ENCODE measurements around the gene CAP2.
A peak's percentile ranks its signal among the peaks of the same experiment; 100 is the strongest.

Gene CAP2

GRCh38 chr6:17392978-17393891 is at the start of gene CAP2:
TSS of gene CAP2 (plus strand) at chr6:17393595. CDS start at chr6:17421556, 27,961 bp downstream.
- DNase-seq (ENCODE audit: low spot score): peak; percentile 86

GRCh38 chr6:17347012-17347411 is 46.4 kb upstream of the CAP2 start:
- DNase-seq (ENCODE audit: low spot score): no peak

GRCh38 chr6:17349427-17349826 is 44.0 kb upstream of the CAP2 start:
- DNase-seq (ENCODE audit: low spot score): no peak

DNA sequence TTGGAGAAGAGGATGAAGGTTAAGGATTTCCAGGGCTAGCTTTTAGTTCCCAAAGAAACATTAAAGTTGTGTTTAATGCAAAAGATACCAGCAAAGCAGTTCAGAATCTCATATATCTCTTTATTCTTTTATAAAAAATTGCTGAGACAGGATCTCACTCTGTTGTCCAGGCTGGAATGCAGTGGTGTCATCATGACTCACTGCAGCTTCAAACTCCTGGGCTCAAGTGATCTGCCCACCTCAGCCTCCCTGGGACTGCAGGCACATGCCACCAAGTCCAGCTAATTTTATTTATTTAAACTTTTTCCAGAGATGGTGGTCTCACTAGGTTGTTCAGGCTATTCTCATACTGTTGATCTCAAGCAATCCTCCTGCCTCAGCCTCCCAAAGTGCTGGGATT is 41.1 kb upstream of the CAP2 start:
- no peak for DNase-seq (ENCODE audit: low spot score)

DNA sequence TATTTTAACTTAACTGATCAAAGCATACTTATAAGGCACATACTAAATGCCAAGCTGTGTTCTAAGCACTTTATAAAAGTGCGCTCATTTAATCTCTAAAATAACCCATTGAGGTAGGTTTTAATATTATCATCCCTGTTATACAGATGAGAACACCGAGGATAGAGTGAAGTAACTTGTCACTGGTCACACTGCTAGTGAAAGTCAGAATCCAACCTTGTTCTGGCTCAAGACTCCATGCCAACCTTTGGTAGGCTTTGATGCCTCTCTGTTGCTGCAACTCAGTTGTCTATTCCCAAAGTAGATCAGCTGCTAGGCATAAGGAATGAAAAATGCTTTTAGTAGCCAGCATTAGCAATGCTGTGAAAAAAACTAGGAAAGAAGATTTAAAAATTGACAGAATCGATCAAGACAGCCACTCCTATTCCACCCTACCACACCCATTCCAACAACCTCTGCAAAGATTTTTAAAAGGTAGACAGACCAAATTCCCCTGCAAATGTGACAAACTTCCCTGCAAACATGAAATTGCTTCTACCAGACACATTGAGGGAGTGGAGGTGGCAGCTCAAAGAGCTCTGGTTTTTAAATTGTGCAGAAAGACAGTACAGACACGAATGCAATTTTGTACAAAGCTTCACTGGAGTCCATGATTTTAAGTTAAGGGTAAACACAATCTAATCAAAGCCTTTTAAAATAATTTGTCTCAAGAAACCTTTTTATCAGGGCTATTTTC is 39.8 kb upstream of the CAP2 start:
- no peak for DNase-seq (ENCODE audit: low spot score)

DNA sequence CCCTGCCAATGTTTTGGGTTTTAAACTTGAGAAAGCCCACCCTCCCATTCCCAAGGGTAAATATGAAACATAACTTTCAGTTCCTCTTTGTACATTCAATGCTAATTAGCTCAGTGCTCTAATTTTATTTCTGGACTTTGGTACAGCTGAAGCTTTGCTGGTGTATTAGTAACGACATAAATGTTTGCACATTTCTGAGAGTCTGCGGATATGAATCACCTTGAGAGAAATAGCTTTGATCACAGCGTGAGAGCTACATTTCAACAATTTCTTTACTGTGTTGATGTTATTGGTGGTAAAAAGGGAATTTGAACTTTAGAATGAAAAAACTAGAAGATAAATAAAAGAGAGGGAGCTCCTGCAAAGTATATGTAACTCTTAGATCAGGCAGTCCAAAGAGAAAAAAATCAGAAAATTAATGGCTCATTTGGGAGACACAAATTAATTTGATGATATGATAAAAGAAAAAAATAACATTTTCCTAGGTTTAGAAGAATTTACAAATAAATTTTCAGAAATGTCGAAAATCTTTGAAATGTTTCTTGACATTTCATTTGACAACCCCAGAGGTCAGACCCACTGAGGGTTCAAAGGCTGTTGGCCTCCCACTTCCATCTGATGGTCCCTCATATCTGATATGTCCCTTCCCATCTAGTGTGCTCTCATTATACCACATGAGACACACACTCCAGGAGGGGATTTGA is 38.5 kb upstream of the CAP2 start:
- no peak for DNase-seq (ENCODE audit: low spot score)

- DNase-seq (ENCODE audit: low spot score): no peak
Measured at GRCh38 chr6:17355404-17355774, 38.0 kb upstream of the CAP2 start.

- no peak for DNase-seq (ENCODE audit: low spot score)
Measured at GRCh38 chr6:17358515-17358914, 34.9 kb upstream of the CAP2 start.

GRCh38 chr6:17360564-17360963 is 32.8 kb upstream of the CAP2 start:
- DNase-seq (ENCODE audit: low spot score): no peak

DNA sequence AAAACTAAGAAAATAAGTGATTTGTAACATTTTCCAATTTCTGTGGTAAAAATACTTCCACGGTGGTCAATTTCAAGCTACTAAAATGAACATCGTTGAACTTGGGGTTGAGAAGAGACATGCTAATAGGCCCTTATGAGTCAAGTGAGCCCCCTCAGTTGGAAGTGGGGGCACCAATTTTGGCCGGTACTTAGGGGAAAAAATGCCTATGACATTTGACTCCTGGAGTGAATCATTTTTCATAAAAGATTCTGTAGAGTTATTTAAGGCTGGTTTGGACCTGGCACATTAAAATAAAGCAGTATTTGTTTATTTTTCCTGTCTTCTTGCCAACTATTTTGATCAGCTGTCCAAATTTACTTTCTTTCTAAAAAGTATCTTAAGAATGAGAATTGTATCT is 32.4 kb upstream of the CAP2 start:
- no peak for DNase-seq (ENCODE audit: low spot score)

GRCh38 chr6:17365961-17366360 is 27.4 kb upstream of the CAP2 start:
- DNase-seq (ENCODE audit: low spot score): no peak

- no peak for DNase-seq (ENCODE audit: low spot score)
Measured at GRCh38 chr6:17367868-17368267, 25.5 kb upstream of the CAP2 start.

DNA sequence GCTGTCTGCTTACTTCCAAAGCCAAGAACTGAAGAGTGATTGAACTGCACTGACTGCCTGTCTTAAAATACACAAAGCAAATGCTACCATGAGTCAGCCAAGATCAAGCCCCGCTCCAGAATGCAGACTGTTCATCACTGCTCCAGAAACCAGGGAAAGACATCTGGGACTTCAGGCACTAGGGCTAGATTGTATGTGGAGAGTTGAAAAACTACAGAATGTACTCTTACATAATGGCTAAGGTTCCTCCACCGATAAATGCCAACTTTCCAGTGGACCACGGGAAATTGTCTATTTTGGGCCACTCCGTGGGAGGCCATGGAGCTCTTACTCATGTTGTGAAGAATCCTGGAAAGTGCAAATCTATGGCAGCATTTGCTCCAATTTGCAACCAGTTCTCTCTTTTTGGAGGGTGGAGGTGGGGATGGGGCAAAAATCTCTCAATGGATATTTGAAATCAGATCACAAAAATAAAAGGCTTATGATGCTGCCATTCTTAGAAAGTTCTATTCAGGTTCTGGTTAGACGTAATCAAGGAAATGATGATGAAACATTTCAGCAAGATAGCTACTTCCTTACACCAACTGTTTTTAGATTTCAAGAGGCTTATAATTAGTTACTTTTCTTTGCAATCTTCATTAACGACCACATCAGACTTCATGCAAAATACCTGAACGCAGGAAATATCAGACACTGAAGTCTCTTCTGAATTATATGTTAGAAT is 11.8 kb upstream of the CAP2 start:
- no peak for DNase-seq (ENCODE audit: low spot score)

DNA sequence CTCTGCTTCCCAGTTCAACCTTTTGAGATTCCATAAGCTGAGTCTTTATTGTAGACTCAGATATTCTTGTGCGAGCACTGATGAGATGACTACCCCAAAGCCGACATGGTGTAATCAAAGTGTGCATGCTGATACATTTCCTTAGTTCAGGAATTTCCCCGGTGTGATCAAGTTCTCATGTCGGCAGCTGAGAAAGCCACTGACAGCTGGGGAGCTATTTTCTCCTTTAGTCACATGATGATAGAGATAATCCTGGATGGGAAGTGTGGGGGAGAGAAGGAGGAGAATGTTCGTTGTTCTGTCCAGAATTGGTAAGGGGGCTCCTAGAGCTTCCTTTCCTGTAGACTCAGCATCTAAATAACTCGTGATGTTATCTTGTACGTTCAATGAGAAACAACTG is 7.7 kb upstream of the CAP2 start:
- no peak for DNase-seq (ENCODE audit: low spot score)

DNA sequence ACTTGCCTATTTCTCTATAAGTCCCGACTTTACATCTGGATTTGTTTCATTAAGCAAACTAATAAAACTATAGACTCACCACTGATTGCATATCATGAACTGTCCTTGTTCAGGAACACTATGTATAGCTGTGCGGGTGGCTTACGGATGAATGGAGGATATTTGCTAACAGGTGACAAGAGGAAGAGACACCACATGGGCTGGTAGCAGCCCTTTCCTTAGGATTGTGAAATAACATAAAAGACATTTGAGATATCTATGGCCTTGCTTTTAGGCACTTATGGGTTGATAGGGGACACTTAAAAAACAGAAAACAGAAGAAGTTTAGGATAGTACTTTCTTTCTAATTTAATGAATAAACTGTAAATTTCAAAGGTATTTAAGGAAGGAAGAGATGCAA is 5.0 kb upstream of the CAP2 start:
- DNase-seq (ENCODE audit: low spot score): no peak

- no peak for DNase-seq (ENCODE audit: low spot score)
Measured at GRCh38 chr6:17389274-17389847, 4.0 kb upstream of the CAP2 start.

DNA sequence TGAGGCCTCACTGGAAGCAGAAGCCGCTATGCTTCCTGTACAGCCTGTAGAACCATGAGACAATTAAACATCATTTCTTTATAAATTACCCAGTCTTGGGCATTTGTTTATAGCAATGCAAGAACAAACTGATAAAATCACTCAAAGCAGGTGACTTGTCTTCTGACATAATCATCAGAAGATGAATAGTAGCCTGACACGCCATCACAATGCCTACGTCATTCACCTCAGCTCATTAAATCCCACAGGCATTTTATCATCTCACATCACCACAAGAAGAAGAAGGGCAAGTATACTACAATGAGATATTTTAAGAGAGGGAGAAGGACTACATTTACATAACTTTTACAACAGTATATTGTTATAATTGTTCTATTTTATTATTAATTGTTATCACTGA is 3.1 kb upstream of the CAP2 start:
- DNase-seq (ENCODE audit: low spot score): no peak

DNA sequence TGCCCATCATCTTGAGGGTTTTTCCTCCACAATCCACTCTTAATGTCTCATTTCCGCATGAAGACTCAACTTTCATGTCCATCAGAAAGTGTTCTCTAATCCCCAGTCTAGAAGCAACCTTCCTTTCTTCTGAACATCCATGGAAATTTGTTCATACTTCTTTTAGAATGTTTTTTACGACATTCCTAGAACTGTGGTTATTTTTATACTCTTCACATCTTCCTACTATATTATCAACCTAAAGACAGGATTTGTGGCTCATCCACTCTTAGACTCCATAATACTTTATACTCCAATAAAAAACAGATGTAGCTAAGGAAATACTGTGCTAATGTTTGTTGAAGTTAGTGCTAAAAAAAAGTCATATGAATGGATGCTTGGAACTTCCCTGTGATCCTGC is 1.4 kb upstream of the CAP2 start:
- DNase-seq (ENCODE audit: low spot score): no peak

DNA sequence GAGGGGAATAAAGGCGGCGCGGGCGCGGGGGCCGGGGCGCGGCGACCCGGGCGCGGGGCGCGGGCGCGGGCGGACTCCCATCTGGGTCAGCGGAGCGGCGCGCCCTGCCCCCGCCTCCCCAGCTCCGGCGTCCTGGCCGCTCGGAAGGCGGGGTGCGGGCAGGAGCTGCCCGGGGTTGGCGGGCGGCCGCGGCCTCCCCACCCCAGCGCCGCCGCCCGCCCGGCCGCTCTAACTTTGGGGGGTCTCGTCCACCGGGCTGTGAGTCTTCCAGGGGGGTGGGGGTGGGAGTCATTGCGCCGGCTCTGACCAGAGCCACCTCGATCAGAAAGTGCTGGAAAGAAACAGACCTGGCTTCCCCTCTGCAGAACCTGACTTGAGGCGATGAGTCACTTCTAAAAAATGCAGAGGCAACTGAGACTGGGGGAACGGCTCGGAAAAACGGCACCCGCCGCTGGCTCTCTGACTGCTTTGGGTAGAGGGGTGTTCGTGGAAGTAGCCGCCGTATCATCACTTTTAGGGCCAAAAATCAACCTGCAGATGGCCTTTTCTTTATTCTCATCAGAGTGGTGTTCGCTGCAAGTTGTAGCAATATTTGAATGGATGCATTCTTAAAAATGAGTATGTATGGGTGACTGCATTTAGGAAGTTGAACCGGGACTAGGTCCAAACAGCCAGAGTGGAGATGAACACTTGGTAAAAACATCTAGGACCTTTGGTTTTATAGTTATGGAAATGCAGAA is 667 bp downstream of the CAP2 start:
- peak; percentile 70 for DNase-seq (ENCODE audit: low spot score)

- DNase-seq (ENCODE audit: low spot score): no peak
Measured at GRCh38 chr6:17395112-17395511, 1.7 kb downstream of the CAP2 start.

DNA sequence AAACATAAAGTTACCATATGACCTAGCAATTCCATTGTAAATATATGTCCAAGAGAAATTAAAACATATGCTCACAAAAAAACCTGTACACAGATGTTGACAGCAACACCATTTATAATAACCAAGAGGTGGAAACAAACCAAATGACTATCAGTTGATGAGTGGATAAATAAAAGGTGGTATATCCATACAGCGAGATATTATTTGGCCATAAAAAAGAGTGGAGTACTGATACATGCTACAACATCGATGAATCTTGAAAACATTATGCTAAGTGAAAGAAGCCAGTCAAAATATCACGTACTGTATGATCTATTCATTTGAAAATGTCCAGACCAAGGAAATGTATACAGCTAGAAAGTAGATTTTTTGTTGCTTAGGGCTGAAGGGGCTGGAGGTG is 2.9 kb downstream of the CAP2 start:
- no peak for DNase-seq (ENCODE audit: low spot score)

Measured in ecto neural progenitor cell (in vitro differentiated cells).